GM23338 (cell line): Measurements from ENCODE around the gene BTNL9. TPM values are rescaled to one million over a fixed set of nuclear protein-coding genes. Genes with fewer than 3 reads are reported as not detected.
A peak's percentile ranks its signal among the peaks of the same experiment; 100 is the strongest.

Experiments
- ATAC-seq: fragments of 200-7000 bp; cut with Tn5 transposase; 3 replicates; pipeline ENCODE4 v1.9.1; 2020
- DNase-seq: peaks from one replicate; pipeline ENCODE4 v3.0.0-alpha.2; 2015; ENCODE audit warnings: low spot score
- H2AFZ ChIP-seq: fragments of 200-600 bp; sonication (generic); 2 replicates; pipeline ENCODE4 v1.8.0; 2016; ENCODE audit warnings: antibody characterized with exemption, mild to moderate bottlenecking, moderate library complexity
- H3F3A ChIP-seq: fragments of 200-600 bp; sonication (generic); replicated peaks from 2 replicates; pipeline ENCODE4 v1.8.0; 2017; ENCODE audit warnings: antibody characterized with exemption, mixed run types, low read depth
- H3K27ac ChIP-seq: fragments of 200-600 bp; sonication (generic); 2 replicates; pipeline ENCODE4 v1.6.1; 2016; ENCODE audit warnings: low read depth
- H3K27me3 ChIP-seq: fragments of 200-600 bp; sonication (generic); 2 replicates; pipeline ENCODE4 v1.8.0; 2016; ENCODE audit warnings: mild to moderate bottlenecking, mixed run types, moderate library complexity; ENCODE audit not compliant: insufficient read depth
- H3K36me3 ChIP-seq: fragments of 200-600 bp; sonication (generic); 2 replicates; pipeline ENCODE4 v1.8.0; 2016; ENCODE audit warnings: mild to moderate bottlenecking; ENCODE audit not compliant: insufficient read depth
- H3K4me1 ChIP-seq: fragments of 200-600 bp; sonication (generic); 2 replicates; pipeline ENCODE4 v1.8.0; 2016; ENCODE audit warnings: mild to moderate bottlenecking, moderate library complexity; ENCODE audit not compliant: insufficient read depth
- H3K4me2 ChIP-seq: fragments of 200-600 bp; sonication (generic); 2 replicates; pipeline ENCODE4 v1.7.1; 2017; ENCODE audit warnings: mixed run types
- H3K4me3 ChIP-seq: fragments of 200-600 bp; sonication (generic); 2 replicates; pipeline ENCODE4 v1.6.1; 2016; ENCODE audit warnings: mixed run types
- H3K79me2 ChIP-seq: fragments of 200-600 bp; sonication (generic); replicated peaks from 2 replicates; pipeline ENCODE4 v1.8.0; 2017; ENCODE audit warnings: mild to moderate bottlenecking; ENCODE audit not compliant: insufficient read depth
- H3K9me2 ChIP-seq: fragments of 200-600 bp; sonication (generic); 2 replicates; pipeline ENCODE4 v1.8.0; 2017; ENCODE audit not compliant: insufficient read depth
- H4K20me1 ChIP-seq: fragments of 200-600 bp; sonication (generic); replicated peaks from 2 replicates; pipeline ENCODE4 v1.8.0; 2017; ENCODE audit warnings: mild to moderate bottlenecking; ENCODE audit not compliant: insufficient read depth
- H3K27ac Mint-ChIP-seq: 2 replicates; pipeline ENCODE4 v1.8.0; 2020; ENCODE audit warnings: inconsistent platforms, mild to moderate bottlenecking, moderate library complexity, mixed read lengths
- H3K27me3 Mint-ChIP-seq: 3 replicates; pipeline ENCODE4 v1.8.0; 2022; ENCODE audit warnings: low read depth, mild to moderate bottlenecking, moderate library complexity, mixed read lengths, inconsistent platforms; ENCODE audit not compliant: insufficient read depth, poor library complexity
- H3K36me3 Mint-ChIP-seq: 3 replicates; pipeline ENCODE4 v1.8.0; 2021; ENCODE audit warnings: low read depth, mild to moderate bottlenecking, inconsistent platforms, moderate library complexity, mixed read lengths
- H3K4me1 Mint-ChIP-seq: 3 replicates; pipeline ENCODE4 v1.8.0; 2020; ENCODE audit warnings: mild to moderate bottlenecking, inconsistent platforms, mixed read lengths
- H3K4me3 Mint-ChIP-seq: 3 replicates; pipeline ENCODE4 v1.8.0; 2021; ENCODE audit warnings: moderate library complexity, mild to moderate bottlenecking, inconsistent platforms, mixed read lengths
- H3K9me3 Mint-ChIP-seq: 3 replicates; pipeline ENCODE4 v1.8.0; 2020; ENCODE audit warnings: moderate library complexity, mild to moderate bottlenecking, inconsistent platforms, mixed read lengths
- CREB1 ChIP-seq: fragments of 250-450 bp; sonication (Bioruptor Pico); IDR thresholded peaks from 2 replicates; pipeline ENCODE4 v1.5.0; 2020; ENCODE audit warnings: low read depth, mild to moderate bottlenecking, moderate library complexity
- EZH2 ChIP-seq: fragments of 200-600 bp; sonication (generic); IDR thresholded peaks from one replicate; pipeline ENCODE4 v1.8.0; 2017; ENCODE audit warnings: antibody characterized with exemption, mild to moderate bottlenecking, low read depth; ENCODE audit not compliant: unreplicated experiment
- EZH2phosphoT487 ChIP-seq: fragments of 200-600 bp; sonication (generic); IDR thresholded peaks from one replicate; pipeline ENCODE4 v1.8.1; 2018; ENCODE audit warnings: antibody characterized with exemption; ENCODE audit not compliant: unreplicated experiment
- NANOG ChIP-seq: IDR thresholded peaks from 2 replicates; pipeline ENCODE4 v1.6.1; 2016; ENCODE audit warnings: antibody characterized with exemption, borderline replicate concordance
- polyA plus RNA-seq: library from polyadenylated mRNA; unstranded; fragments of >200 nt; fragmentation: Nextera tagmentation; extraction: Ambion mirVana; gene quantifications from 2 replicates; pipeline ENCODE4 v1.2.1, GENCODE V29; 2016
- total RNA-seq: library from RNA; depleted of rRNA; stranded (reverse); fragments of >200 nt; shearing (Covaris generic); gene quantifications from 2 replicates; pipeline ENCODE4 v1.2.3, GENCODE V29; 2014
- TF ChIP-seq, protein P1 (sequence below): IDR thresholded peaks from one replicate; pipeline ENCODE4 v1.6.1; 2018; ENCODE audit warnings: antibody characterized with exemption; ENCODE audit not compliant: unreplicated experiment
- TF ChIP-seq, protein P2 (sequence below), 2 experiments: fragments of 200-600 bp in 1 of 2; sonication (generic) in 1 of 2; conservative IDR thresholded peaks; 2 replicates each; pipeline versions ENCODE4 v1.5.1 to v1.6.1; 2016 to 2017; ENCODE audit warnings: antibody characterized with exemption in 2 of 2, low read depth in 2 of 2, mild to moderate bottlenecking in 2 of 2, moderate library complexity in 1 of 2
- TF ChIP-seq, protein P3 (sequence below): IDR thresholded peaks from 2 replicates; pipeline ENCODE4 v1.6.1; 2016; ENCODE audit warnings: antibody characterized with exemption

BTNL9 gene
- total and polyA plus RNA-seq, 2 experiments from 2014 or later: 0.21 to 3.4 TPM

DNA sequence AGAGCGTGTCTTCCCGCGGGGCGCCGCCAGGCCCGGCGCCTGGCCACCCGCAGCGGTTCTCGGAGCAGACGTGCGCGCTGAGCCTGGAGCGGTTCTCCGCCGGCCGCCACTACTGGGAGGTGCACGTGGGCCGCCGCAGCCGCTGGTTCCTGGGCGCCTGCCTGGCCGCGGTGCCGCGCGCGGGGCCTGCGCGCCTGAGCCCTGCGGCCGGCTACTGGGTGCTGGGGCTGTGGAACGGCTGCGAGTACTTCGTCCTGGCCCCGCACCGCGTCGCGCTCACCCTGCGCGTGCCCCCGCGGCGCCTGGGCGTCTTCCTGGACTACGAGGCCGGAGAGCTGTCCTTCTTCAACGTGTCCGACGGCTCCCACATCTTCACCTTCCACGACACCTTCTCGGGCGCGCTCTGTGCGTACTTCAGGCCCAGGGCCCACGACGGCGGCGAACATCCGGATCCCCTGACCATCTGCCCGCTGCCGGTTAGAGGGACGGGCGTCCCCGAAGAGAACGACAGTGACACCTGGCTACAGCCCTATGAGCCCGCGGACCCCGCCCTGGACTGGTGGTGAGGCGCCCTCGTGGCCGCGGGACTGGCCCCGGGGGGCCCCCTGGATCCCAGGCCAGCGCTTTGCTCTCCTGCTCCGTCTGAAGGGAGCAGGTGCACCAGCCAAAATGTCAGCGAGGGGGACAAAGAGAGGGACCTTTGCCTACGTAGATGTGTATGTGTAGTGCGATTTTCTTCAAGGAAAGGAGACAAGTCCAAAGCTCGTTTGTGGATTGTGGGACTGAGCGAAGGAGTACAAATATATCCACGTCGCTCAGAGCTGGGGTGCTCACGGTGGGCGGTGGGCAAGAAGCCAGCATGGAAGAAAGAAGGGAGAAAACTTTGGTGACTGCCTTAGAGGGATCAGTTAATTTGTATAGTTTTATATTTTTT is 19.5 kb downstream of the BTNL9 start:
- H3K9me3 Mint-ChIP-seq: peaks cover 2% of the 10 kb centered on the region; the same call in 1 of the 3 replicates
- Histone ChIP-seq H3K4me2 (peak overlapping the region; percentile 84), H3K27me3 (peaks cover 94% of the 10 kb centered on the region), H3K79me2 (no peaks in the 10 kb centered on the region), H3K4me3 (peak overlapping the region; percentile 60), H3K36me3 (no peaks in the 10 kb centered on the region), H4K20me1 (peaks cover 6% of the 10 kb centered on the region), H3K9me2 (no peaks in the 10 kb centered on the region), H2AFZ (peak overlapping the region; percentile 81), H3F3A (no peaks in the 10 kb centered on the region), H3K27ac (no peak overlapping the region), H3K4me1 (peaks cover 13% of the 10 kb centered on the region)
- H3K4me1 Mint-ChIP-seq: peaks cover 11% of the 10 kb centered on the region
- H3K4me3 Mint-ChIP-seq: peak overlapping the region; percentile 69
- ATAC-seq: peak; percentile 76
- DNase-seq: peak; percentile 50
- no peaks in the 10 kb centered on the region; the same call in 2 of the 3 replicates for H3K36me3 Mint-ChIP-seq
- no peak overlapping the region for H3K27ac Mint-ChIP-seq
- peaks cover 82% of the 10 kb centered on the region for H3K27me3 Mint-ChIP-seq
- TF ChIP-seq EZH2phosphoT487: peak; percentile 67
- TF ChIP-seq, protein P1, sequence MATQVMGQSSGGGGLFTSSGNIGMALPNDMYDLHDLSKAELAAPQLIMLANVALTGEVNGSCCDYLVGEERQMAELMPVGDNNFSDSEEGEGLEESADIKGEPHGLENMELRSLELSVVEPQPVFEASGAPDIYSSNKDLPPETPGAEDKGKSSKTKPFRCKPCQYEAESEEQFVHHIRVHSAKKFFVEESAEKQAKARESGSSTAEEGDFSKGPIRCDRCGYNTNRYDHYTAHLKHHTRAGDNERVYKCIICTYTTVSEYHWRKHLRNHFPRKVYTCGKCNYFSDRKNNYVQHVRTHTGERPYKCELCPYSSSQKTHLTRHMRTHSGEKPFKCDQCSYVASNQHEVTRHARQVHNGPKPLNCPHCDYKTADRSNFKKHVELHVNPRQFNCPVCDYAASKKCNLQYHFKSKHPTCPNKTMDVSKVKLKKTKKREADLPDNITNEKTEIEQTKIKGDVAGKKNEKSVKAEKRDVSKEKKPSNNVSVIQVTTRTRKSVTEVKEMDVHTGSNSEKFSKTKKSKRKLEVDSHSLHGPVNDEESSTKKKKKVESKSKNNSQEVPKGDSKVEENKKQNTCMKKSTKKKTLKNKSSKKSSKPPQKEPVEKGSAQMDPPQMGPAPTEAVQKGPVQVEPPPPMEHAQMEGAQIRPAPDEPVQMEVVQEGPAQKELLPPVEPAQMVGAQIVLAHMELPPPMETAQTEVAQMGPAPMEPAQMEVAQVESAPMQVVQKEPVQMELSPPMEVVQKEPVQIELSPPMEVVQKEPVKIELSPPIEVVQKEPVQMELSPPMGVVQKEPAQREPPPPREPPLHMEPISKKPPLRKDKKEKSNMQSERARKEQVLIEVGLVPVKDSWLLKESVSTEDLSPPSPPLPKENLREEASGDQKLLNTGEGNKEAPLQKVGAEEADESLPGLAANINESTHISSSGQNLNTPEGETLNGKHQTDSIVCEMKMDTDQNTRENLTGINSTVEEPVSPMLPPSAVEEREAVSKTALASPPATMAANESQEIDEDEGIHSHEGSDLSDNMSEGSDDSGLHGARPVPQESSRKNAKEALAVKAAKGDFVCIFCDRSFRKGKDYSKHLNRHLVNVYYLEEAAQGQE: no peak
- TF ChIP-seq, protein P2, sequence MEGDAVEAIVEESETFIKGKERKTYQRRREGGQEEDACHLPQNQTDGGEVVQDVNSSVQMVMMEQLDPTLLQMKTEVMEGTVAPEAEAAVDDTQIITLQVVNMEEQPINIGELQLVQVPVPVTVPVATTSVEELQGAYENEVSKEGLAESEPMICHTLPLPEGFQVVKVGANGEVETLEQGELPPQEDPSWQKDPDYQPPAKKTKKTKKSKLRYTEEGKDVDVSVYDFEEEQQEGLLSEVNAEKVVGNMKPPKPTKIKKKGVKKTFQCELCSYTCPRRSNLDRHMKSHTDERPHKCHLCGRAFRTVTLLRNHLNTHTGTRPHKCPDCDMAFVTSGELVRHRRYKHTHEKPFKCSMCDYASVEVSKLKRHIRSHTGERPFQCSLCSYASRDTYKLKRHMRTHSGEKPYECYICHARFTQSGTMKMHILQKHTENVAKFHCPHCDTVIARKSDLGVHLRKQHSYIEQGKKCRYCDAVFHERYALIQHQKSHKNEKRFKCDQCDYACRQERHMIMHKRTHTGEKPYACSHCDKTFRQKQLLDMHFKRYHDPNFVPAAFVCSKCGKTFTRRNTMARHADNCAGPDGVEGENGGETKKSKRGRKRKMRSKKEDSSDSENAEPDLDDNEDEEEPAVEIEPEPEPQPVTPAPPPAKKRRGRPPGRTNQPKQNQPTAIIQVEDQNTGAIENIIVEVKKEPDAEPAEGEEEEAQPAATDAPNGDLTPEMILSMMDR (conservative IDR thresholded peaks at IDR 0.05; ENCODE audit: low read depth in 2 of 2): peak in 1 of 2 experiments; percentile 40; a peak in 2 of 4 replicates
- peak; percentile 83 for TF ChIP-seq EZH2
- TF ChIP-seq CREB1: no peak
- no peak for TF ChIP-seq NANOG

DNA sequence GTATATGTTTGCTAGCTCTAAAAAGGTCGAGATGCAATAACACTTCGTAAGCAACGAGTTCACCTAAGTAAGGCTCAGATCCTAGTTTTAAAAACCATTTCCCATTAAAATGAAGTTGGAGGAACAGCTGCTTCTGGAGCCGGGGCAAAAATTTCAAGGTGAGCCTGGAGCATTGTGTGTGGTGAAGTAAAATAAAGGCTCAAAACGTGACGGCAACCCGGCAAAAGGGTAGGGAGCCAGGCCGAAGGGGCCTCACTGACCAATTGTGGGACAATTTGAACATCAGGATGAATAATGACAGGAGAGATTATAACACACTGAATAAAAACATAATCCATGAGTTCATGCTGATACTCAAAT is 20.1 kb downstream of the BTNL9 start:
- H3K79me2 ChIP-seq: no peaks in the 10 kb centered on the region
- H3K9me2 ChIP-seq: no peaks in the 10 kb centered on the region
- H3K4me3 Mint-ChIP-seq: no peak overlapping the region; the same call in 2 of the 3 replicates
- peaks cover 75% of the 10 kb centered on the region for H3K27me3 Mint-ChIP-seq
- peak overlapping the region; percentile 60 for H3K4me3 ChIP-seq
- no peaks in the 10 kb centered on the region; the same call in 2 of the 3 replicates for H3K36me3 Mint-ChIP-seq
- peak overlapping the region; percentile 84; the same call in 1 of the 2 replicates for H3K4me2 ChIP-seq
- ATAC-seq (no peak), DNase-seq (no peak)
- H3K27me3 ChIP-seq: peaks cover 91% of the 10 kb centered on the region
- peaks cover 2% of the 10 kb centered on the region; the same call in 1 of the 3 replicates for H3K9me3 Mint-ChIP-seq
- no peaks in the 10 kb centered on the region for H3K36me3 ChIP-seq
- peaks cover 6% of the 10 kb centered on the region for H4K20me1 ChIP-seq
- no peaks in the 10 kb centered on the region for H3F3A ChIP-seq
- H3K27ac ChIP-seq: no peak overlapping the region
- no peak overlapping the region for H2AFZ ChIP-seq
- H3K4me1 ChIP-seq: peaks cover 7% of the 10 kb centered on the region; the same call in 1 of the 2 replicates
- peaks cover 6% of the 10 kb centered on the region; the same call in 2 of the 3 replicates for H3K4me1 Mint-ChIP-seq
- TF ChIP-seq EZH2: peak; percentile 65
- TF ChIP-seq, protein P3, sequence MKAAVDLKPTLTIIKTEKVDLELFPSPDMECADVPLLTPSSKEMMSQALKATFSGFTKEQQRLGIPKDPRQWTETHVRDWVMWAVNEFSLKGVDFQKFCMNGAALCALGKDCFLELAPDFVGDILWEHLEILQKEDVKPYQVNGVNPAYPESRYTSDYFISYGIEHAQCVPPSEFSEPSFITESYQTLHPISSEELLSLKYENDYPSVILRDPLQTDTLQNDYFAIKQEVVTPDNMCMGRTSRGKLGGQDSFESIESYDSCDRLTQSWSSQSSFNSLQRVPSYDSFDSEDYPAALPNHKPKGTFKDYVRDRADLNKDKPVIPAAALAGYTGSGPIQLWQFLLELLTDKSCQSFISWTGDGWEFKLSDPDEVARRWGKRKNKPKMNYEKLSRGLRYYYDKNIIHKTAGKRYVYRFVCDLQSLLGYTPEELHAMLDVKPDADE: no peak
- H3K27ac Mint-ChIP-seq: no peak overlapping the region
